ENCODE data around the gene TNRC18.

Gene TNRC18

GRCh38 chr7:5428478-5429252 is 5.0 kb upstream of the TNRC18 start:
- no peak for DNase-seq (ENCODE audit: low read depth in 1 of 2, low spot score in 1 of 2)

- no peak for DNase-seq (ENCODE audit: low read depth in 1 of 2, low spot score in 1 of 2)
These were observed 2.5 kb upstream of the TNRC18 start for GRCh38 chr7:5426226-5426475.

GRCh38 chr7:5425507-5426225 is 2.0 kb upstream of the TNRC18 start:
- no peak for DNase-seq (ENCODE audit: low read depth in 1 of 2, low spot score in 1 of 2)

- no peak for DNase-seq (ENCODE audit: low read depth in 1 of 2, low spot score in 1 of 2)
These were observed 1.3 kb upstream of the TNRC18 start for GRCh38 chr7:5424749-5425506.

GRCh38 chr7:5423976-5424748 is 528 bp upstream of the TNRC18 start:
- DNase-seq (ENCODE audit: low read depth in 1 of 2, low spot score in 1 of 2), result no peak

GRCh38 chr7:5422396-5423305 is 983 bp downstream of the TNRC18 start:
- no peak for DNase-seq (ENCODE audit: low read depth in 1 of 2, low spot score in 1 of 2)

GRCh38 chr7:5421714-5422395 is 1.8 kb downstream of the TNRC18 start:
- no peak for DNase-seq (ENCODE audit: low read depth in 1 of 2, low spot score in 1 of 2)

GRCh38 chr7:5420881-5421713 is 2.5 kb downstream of the TNRC18 start:
- no peak for DNase-seq (ENCODE audit: low read depth in 1 of 2, low spot score in 1 of 2)

GRCh38 chr7:5420067-5420880 is 3.4 kb downstream of the TNRC18 start:
- DNase-seq (ENCODE audit: low read depth in 1 of 2, low spot score in 1 of 2), result no peak

GRCh38 chr7:5419539-5420066 is 4.0 kb downstream of the TNRC18 start:
- DNase-seq (ENCODE audit: low read depth in 1 of 2, low spot score in 1 of 2), result no peak

GRCh38 chr7:5418285-5418582 is 5.4 kb downstream of the TNRC18 start:
- no peak for DNase-seq (ENCODE audit: low read depth in 1 of 2, low spot score in 1 of 2)

GRCh38 chr7:5417106-5418071 is 6.2 kb downstream of the TNRC18 start:
- no peak for DNase-seq (ENCODE audit: low read depth in 1 of 2, low spot score in 1 of 2)

GRCh38 chr7:5414916-5415315 is 8.7 kb downstream of the TNRC18 start:
- no peak for DNase-seq (ENCODE audit: low read depth in 1 of 2, low spot score in 1 of 2)

GRCh38 chr7:5413449-5413786 is 10.2 kb downstream of the TNRC18 start:
- no peak for DNase-seq (ENCODE audit: low read depth in 1 of 2, low spot score in 1 of 2)

- no peak for DNase-seq (ENCODE audit: low read depth in 1 of 2, low spot score in 1 of 2)
These were observed 14.9 kb downstream of the TNRC18 start for GRCh38 chr7:5408777-5409176.

GRCh38 chr7:5406957-5407945 is 16.4 kb downstream of the TNRC18 start:
- no peak for DNase-seq (ENCODE audit: low read depth in 1 of 2, low spot score in 1 of 2)
